ENCODE results near the gene CRIP1. TPM values are rescaled to one million over a fixed set of nuclear protein-coding genes. Genes with fewer than 3 reads are reported as not detected.

Gene CRIP1, protein sequence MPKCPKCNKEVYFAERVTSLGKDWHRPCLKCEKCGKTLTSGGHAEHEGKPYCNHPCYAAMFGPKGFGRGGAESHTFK
- total RNA-seq: 18.5 TPM

DNA sequence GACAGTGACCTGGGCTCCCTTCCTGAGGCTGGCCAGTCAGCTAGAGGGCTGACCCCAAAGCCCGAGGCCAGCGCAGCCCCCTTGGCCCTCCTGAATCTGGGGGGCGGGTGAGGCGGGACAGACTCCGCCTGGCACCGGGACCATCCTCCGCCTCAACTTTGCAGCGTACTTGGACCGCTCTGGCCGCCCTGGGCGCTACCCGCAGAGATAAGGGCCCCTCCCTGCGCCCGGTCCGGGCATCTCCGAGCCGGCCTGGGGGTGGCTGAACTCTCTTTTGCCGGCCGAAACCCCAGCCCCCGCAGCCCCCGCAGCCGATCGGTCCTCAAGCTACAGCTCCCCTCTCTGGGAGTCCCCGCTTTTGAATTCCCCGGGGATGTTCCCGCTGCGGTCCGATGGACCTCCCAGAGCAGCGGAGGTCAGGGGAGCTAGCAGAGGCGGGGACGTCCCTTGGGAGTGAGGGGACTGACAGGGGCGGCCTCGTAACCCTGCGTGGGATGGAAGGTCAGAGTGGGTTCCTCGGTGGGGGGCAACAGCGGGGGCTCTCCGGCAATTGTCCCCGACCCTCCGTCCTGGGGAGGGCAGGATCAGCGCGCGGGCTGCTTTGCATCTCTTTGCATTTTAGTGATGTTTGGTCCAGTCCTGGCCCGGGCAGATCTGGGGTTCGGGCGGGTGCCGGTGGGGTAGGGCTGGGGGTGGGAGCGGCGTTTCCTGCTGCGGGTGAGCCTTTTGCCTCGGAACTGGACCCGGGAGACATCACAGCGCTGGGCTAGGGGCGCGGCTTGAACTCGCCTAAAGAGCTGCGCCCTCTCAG lies at the start of gene CRIP1:
Gene CRIP1, plus strand, starts transcription at position 724 of the 811 bp plus-strand sequence. CDS start 374 bp downstream, outside the sequence.

DNA sequence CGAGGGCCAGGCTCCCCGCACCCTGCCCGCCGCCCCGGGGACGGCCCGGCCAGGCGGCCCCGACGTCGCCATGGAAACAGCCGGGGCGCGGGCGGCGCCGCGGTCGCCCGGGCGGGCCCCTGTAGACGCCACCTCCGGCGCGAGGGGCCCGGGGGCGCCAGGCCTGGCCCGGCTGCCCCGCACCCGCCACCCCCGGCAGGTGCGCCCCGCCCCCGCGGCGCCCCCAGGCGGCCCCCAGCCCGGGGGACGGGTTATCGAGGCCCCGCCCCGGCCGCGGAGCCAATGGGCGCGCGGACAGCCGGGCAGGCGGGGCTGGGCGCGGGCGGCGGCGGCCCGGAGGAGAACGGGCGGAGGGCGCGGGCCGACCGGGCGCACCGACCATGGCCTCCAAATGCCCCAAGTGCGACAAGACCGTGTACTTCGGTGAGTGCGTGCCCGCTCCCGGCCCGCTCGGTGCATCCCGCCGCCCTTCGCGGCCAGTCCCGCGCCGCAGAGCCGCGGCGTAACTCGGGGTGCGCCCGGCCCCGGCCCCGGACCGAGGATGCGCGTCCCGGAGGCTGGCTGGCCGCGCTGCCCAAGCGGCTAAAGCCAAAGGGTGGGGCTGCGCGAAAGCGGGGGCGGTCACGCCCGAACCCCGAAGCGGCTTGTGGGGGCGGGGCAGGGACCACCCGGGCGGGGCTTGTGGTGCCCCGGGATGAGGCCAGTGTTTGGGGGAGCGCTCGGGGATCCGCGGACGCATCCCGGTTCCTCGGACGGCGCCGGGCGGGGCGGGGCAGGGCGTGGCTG lies 12.0 kb upstream of the CRIP1 start, which contains the start of gene CRIP2:
Gene CRIP2, plus strand, starts transcription at position 339 of the 786 bp plus-strand sequence. Its CDS starts 42 bp downstream, at position 381.

GRCh38 chr14:105490572-105491365 lies 4.1 kb downstream of the CRIP1 start, which contains the start of gene TEDC1:
Gene TEDC1, plus strand, starts transcription at chr14:105491246. Its CDS starts 130 bp downstream, at chr14:105491376.

GRCh38 chr14:105525861-105526775 lies 39.4 kb downstream of the CRIP1 start, which contains the start of gene TMEM121:
Gene TMEM121, plus strand, starts transcription at chr14:105526583. Its CDS starts 2,252 bp downstream, at chr14:105528835.

Other genes starting within 250 kb of the CRIP1 start
- gene BTBD6, start 238.4 kb upstream of the CRIP1 start, total RNA-seq: 48.7 TPM
- gene BRF1, start 185.9 kb upstream of the CRIP1 start, total RNA-seq: 77.4 TPM
- gene PACS2, start 172.1 kb upstream of the CRIP1 start, total RNA-seq: 90.1 TPM
- 1.6 TPM for gene TEX22, start 88.3 kb upstream of the CRIP1 start, total RNA-seq
- gene MTA1, start 67.1 kb upstream of the CRIP1 start, total RNA-seq: 79.2 TPM
- gene CRIP2, start 12.1 kb upstream of the CRIP1 start, total RNA-seq: 71.6 TPM
- gene TEDC1, start 4.4 kb downstream of the CRIP1 start, total RNA-seq: 9.5 TPM
- 13.7 TPM for gene TMEM121, start 39.7 kb downstream of the CRIP1 start, total RNA-seq

Data from camera-type eye (tissue), 1 donor.